Effector CD8-positive, alpha-beta T cell (primary cell): ENCODE measurements around the gene NUDT4B.
"Not testable (repeated sequence)": the region's sequence is repeated elsewhere in the genome, so short reads cannot be mapped to it uniquely, and the experiment has no call there.

ENCODE experiments used
- DNase-seq: peaks from one replicate; lab custom pipeline; 2025; lab: John Stamatoyannopoulos, UW
- total RNA-seq, 4 experiments: gene quantifications; one replicate each; lab custom pipeline; 2026; lab: John Stamatoyannopoulos, UW

Gene NUDT4B
- total RNA-seq, result 0 reads per million in 4 experiments

DNA sequence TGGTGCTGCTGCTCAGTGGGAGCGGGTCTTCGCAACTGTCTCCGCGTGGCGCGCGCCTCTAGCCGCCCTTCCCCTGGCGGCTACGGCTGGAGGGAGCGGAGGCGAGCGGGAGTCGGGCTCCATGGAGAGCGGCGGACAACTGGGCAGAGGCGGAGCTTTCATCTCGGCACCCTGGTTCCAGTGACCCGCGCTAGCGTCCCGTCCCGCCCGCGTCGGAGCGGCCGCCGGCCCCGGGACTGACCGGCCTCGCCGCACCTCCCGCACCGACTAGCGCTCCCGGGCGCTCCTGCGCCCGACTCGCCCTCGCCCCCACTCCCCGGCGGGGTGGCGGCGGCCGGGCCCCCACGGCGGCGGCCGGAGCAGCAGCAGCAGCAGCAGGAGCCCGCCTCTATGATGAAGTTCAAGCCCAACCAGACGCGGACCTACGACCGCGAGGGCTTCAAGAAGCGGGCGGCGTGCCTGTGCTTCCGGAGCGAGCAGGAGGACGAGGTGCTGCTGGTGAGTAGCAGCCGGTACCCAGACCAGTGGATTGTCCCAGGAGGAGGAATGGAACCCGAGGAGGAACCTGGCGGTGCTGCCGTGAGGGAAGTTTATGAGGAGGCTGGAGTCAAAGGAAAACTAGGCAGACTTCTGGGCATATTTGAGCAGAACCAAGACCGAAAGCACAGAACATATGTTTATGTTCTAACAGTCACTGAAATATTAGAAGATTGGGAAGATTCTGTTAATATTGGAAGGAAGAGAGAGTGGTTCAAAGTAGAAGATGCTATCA, at the start of gene NUDT4B:
NUDT4B (plus strand) TSS at position 212 of the 772 bp plus-strand sequence; CDS start at position 391, 179 bp downstream.
- DNase-seq, result not testable (repeated sequence)

- DNase-seq, result not testable (repeated sequence)
These were observed 49.2 kb upstream of the NUDT4B start for GRCh38 chr1:148699357-148699756.

DNA sequence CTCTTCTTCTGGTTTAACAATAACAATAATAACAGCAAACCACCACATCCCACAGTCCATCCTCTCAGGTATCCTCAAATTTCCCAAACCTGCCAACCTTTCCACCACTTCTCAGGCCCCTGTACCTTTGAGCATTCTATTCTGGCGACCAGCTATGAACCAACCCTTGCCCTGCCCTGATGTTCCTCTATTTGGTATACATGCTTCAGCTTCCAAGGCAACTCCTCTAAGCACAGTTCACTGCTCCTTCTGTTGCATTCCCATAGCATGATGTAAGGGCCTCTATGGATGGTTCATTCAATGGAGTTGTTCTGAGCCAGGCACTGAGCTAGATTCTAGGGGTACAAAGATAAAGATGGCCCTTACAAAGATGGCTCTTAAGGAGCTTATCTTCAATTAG, 46.3 kb upstream of the NUDT4B start:
- DNase-seq, result not testable (repeated sequence)

DNA sequence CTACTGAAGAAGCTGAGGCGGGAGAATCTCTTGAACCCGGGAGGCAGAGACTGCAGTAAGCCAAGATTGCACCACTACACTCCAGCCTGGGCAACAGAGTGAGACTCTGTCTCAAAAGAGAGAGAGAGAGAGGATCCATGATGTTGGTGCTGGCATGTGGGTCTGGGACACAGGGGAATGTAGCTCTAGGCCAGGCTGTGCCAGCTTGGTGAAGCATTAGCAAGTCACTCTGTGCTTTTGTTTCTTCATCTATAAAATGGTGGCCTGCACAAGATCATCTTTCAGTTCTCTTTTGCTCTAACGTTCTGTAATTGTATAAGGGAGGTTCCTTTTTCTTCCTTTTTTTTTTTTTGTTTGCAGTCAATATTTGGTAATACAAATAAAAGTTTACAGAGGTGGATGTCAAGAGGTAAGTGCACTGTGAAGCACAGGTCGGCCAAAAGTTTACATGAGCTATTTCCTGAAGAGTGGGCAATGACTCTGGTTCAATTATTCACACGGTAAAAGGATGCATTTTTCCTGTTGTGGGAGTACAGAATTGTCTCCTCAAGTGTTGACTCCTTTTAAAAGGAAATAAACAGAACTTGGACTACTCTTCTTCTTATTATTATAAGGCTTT, 44.5 kb upstream of the NUDT4B start:
- DNase-seq, result not testable (repeated sequence)

- not testable (repeated sequence) for DNase-seq
These were observed 43.1 kb upstream of the NUDT4B start for GRCh38 chr1:148705316-148705948.

DNA sequence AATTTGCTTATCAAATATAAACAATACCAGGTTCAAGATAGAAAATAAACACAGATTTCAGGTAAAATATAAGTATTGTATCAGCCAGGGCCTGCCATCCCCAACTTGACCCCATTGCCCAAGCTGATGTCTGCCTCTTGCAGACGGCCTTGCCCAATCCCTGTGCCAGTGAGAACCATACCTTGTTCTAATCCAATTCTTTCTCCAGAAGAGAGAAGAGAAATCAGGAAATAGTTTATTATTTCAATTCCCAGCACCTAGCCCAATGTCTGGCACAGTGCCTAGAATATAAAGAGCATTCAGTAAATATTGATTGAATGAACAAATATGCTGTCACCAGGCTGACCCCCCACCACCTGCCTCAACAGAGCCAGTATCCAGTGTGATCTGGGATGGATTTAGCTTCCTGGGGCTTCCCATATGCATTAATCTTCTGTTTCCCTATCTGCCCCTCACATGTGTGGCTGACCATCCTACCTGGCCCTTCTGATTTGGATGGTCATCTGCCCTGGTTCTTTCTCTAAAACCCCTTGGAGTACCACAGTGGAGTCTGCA, 39.7 kb upstream of the NUDT4B start:
- not testable (repeated sequence) for DNase-seq

- DNase-seq, result not testable (repeated sequence)
These were observed 37.6 kb upstream of the NUDT4B start for GRCh38 chr1:148710772-148711523.

DNA sequence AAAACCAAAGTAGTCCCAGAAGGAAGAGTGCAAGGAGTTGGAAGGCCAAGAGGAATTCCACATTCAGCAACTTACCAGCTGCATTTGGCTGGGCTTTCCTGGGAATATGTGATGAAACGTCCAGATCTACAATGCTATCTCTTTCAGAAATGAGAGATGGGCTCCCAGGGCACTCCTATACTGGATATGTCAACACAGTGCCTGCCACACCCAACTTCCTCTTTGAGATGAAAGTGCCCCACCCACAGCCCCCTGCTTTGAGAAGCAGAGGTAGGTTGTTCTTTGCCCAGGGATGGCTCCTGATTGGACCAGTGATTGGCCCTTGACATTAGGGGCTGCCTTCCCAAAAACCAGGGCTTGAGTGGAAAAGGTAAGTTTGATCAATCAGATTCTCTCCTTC, 36.2 kb upstream of the NUDT4B start:
- not testable (repeated sequence) for DNase-seq

- not testable (repeated sequence) for DNase-seq
These were observed 33.1 kb upstream of the NUDT4B start for GRCh38 chr1:148715518-148715917.

DNA sequence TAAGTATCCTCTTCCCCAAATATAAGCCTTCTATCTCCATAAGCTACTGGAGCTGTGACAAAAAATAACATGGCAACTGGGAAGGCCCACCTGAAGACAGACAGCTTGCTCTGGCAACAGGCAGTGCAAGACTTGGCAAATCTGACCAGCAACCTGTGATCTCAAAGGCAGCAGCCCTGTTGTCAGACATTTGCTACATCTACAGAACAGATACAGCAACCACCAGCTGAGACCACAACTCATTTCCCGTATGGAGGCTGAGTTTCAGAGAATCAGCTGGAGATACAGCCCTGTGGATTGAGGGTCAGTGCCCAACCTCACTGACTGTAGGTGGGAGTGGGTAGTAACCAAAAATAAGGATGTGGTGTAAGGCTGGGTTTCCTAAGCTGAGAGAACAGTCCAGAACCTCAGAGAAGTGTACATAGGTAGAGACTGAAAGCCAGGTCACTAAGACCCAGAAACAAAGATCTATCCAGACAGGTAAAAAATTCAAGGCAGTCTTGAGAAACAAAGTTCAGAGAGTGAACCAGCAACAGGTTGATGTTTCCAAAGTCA, 31.5 kb upstream of the NUDT4B start:
- not testable (repeated sequence) for DNase-seq

DNA sequence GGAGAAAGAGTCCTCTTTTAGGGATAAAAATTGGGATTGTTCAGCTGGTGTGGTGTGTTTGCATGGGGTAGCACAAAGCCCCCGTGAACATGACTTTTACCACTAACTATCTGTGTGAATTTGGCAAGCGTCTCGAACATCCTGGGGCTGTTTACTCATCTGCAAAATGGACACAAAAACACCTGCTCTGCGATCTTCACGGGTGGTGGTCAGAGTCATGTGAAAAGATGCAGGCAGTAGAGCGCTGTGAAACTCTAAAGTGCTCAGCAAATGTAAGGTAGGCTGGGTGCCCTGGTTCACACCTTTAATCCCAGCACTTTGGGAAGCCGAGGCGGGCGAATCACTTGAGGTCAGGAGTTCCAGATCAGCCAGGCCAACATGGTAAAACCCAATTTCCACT, 27.7 kb upstream of the NUDT4B start:
- not testable (repeated sequence) for DNase-seq

- DNase-seq, result not testable (repeated sequence)
These were observed 25.8 kb upstream of the NUDT4B start for GRCh38 chr1:148722758-148723157.

DNA sequence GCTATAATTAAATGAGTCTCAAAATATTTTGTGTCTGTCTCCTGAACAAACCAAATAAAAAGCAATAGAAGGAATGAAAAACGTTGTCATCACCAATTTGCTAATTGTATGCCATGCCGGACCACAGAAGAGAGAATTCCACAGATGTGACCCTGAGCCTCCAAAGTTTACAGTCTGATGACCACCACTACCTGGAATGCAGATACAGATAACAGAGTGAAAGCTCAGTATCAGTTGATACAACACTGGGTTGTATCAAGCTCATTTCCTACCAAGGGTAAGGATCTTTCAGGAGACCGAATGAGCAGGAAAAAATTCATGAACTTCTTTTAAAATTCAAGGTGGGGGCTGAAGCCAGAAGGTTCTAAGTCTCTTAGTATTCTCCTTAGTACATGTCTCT, 25.1 kb upstream of the NUDT4B start:
- not testable (repeated sequence) for DNase-seq

GRCh38 chr1:148724872-148725271, 23.7 kb upstream of the NUDT4B start:
- DNase-seq, result not testable (repeated sequence)

DNA sequence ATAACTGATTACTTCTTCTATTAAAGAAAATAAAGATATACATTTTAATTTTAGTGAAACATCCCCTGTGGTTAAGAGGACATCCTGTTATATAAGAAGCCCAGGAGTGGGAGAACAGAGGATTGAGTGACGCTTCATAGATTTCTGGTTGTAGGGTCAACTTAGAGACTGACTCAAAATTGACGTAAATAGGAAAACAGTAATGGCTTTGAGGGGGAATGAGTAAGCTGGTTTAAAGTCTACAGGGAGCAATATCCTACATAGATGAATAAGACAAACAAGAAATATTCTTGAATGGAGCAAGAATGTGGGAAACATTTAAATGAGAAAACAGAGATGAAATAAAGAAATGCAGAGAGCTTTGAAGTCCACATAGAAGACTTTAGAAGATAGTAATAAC, 20.7 kb upstream of the NUDT4B start:
- not testable (repeated sequence) for DNase-seq

DNA sequence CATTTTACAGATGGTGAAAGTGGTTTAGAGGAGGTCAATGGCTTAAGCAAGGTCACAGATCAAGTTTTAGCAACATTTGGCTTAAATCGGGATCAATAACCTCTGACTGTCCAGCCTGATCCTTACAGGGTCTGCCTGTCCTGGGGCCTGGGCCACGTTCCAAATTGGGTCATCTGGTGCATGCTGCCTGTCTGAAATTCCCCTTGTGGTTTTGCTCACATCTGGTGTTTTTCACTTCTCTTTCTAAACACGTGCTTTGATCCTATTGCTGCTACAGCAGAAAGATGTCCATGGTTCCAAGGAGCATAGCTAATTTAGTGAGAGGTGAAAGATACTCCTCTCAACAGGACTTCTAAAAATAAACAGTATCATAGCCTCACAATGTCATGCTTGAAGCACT, 19.4 kb upstream of the NUDT4B start:
- not testable (repeated sequence) for DNase-seq

GRCh38 chr1:148729541-148729940, 19.0 kb upstream of the NUDT4B start:
- DNase-seq, result not testable (repeated sequence)

GRCh38 chr1:148732277-148732676, 16.3 kb upstream of the NUDT4B start:
- not testable (repeated sequence) for DNase-seq

DNA sequence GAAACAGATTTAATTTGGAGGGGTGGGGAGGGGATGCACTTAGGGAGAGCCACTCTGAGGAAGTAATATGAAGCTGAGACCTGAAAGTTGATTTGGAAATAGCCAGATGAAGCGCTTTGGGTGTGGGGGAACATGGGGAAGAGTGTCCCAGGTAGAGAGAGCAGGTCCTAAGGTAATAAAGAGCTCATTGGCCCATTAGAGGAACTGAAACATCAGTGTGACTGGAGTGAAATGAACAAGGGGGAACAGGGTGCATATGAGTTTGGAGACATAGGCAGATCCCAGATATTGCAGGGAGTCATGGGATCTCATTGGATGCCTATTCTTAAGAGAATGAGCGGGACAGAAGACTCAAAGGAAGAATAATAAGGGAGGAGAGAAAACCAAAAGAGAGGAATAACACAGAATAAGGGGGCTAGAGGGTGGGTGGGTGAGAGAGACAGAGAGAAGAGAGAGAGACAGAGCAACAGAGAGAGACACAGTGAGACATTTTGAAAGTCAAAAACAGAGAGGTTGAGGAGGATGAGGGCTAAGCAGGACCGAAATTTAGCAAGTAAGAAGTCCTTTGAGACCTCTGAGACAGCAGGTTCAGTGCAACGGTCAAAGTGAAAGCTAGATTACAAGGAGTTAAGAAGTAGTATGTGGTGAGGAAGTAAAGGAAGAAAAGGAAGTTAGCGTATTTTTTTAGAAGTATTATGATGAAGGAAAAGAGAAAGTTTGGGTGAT, 14.8 kb upstream of the NUDT4B start:
- not testable (repeated sequence) for DNase-seq

GRCh38 chr1:148734311-148734662, 14.3 kb upstream of the NUDT4B start:
- DNase-seq, result not testable (repeated sequence)

GRCh38 chr1:148735538-148735937, 13.0 kb upstream of the NUDT4B start:
- DNase-seq, result not testable (repeated sequence)
